GM19239 (cell line): ENCODE measurements around the gene MGAT1.

Experiments
- DNase-seq: peaks from one replicate; pipeline ENCODE4 v3.0.0; 2011; ENCODE audit warnings: low spot score; ENCODE audit not compliant: insufficient read length
- FAIRE-seq: peaks from 2 replicates; lab custom pipeline; 2011; peaks lifted over from hg19 to GRCh38; lab: Jason Lieb, UNC

The MGAT1 gene

GRCh38 chr5:180807654-180808414 lies 5.2 kb upstream of the MGAT1 start:
- no peak for DNase-seq
- peak; percentile 74 for FAIRE-seq

GRCh38 chr5:180807046-180807445 lies 4.4 kb upstream of the MGAT1 start:
- no peak for FAIRE-seq
- DNase-seq, result no peak

GRCh38 chr5:180806351-180807011 lies 3.9 kb upstream of the MGAT1 start:
- DNase-seq (no peak), FAIRE-seq (peak; percentile 49)

- no peak for FAIRE-seq
- DNase-seq, result no peak
Observed at GRCh38 chr5:180804129-180804618, 1.6 kb upstream of the MGAT1 start.

- peak; percentile 93 for FAIRE-seq
- DNase-seq, result peak; percentile 84
Observed at GRCh38 chr5:180803181-180804128, 849 bp upstream of the MGAT1 start.

GRCh38 chr5:180801596-180802324 lies 846 bp downstream of the MGAT1 start:
- no peak for FAIRE-seq
- no peak for DNase-seq

- DNase-seq (no peak), FAIRE-seq (no peak)
Observed at GRCh38 chr5:180799902-180800801, 2.5 kb downstream of the MGAT1 start.

GRCh38 chr5:180799194-180799593 lies 3.4 kb downstream of the MGAT1 start:
- no peak for FAIRE-seq
- no peak for DNase-seq

- DNase-seq (no peak), FAIRE-seq (no peak)
Observed at GRCh38 chr5:180798193-180798592, 4.4 kb downstream of the MGAT1 start.

- DNase-seq (no peak), FAIRE-seq (no peak)
Observed at GRCh38 chr5:180797256-180798192, 5.1 kb downstream of the MGAT1 start.

- DNase-seq (no peak), FAIRE-seq (no peak)
Observed at GRCh38 chr5:180795771-180796313, 6.8 kb downstream of the MGAT1 start.

GRCh38 chr5:180792965-180793287 lies 9.7 kb downstream of the MGAT1 start:
- FAIRE-seq (no peak), DNase-seq (no peak)

- no peak for FAIRE-seq
- DNase-seq, result no peak
Observed at GRCh38 chr5:180792287-180792964, 10.2 kb downstream of the MGAT1 start.

- DNase-seq (no peak), FAIRE-seq (no peak)
Observed at GRCh38 chr5:180791611-180792213, 10.9 kb downstream of the MGAT1 start.

- FAIRE-seq (no peak), DNase-seq (no peak)
Observed at GRCh38 chr5:180790524-180790923, 12.1 kb downstream of the MGAT1 start.

GRCh38 chr5:180790020-180790419 lies 12.6 kb downstream of the MGAT1 start:
- no peak for FAIRE-seq
- no peak for DNase-seq
